ENCODE results near the gene PEMT. TPM values are rescaled to one million over a fixed set of nuclear protein-coding genes. Genes with fewer than 3 reads are reported as not detected.
"Not testable (repeated sequence)": the region's sequence is repeated elsewhere in the genome, so short reads cannot be mapped to it uniquely, and the experiment has no call there.

PEMT gene
- total RNA-seq, 1 experiment from 2014 or later: 62.5 TPM

GRCh38 chr17:17485420-17485819 lies 106.1 kb downstream of the PEMT start:
- Histone ChIP-seq H3K27me3 (no peaks in the 10 kb centered on the region), H3K4me3 (no peak overlapping the region), H3K4me1 (no peaks in the 10 kb centered on the region), H3K36me3 (peaks cover 86% of the 10 kb centered on the region), H3K27ac (no peak overlapping the region), H3K9me3 (replicated peaks) (no peaks in the 10 kb centered on the region)
- no peak for DNase-seq

- H3K27ac ChIP-seq: no peak overlapping the region
- H3K36me3 ChIP-seq: peaks cover 81% of the 10 kb centered on the region
- no peaks in the 10 kb centered on the region for H3K4me1 ChIP-seq
- H3K27me3 ChIP-seq: no peaks in the 10 kb centered on the region
- DNase-seq: no peak
- no peaks in the 10 kb centered on the region for H3K9me3 ChIP-seq (replicated peaks)
- no peak overlapping the region for H3K4me3 ChIP-seq
Observed at GRCh38 chr17:17484451-17484899, 107.0 kb downstream of the PEMT start.

GRCh38 chr17:17481860-17482259 lies 109.6 kb downstream of the PEMT start:
- no peak overlapping the region for H3K27ac ChIP-seq

GRCh38 chr17:17480593-17481148 lies 110.8 kb downstream of the PEMT start:
- no peak overlapping the region for H3K27ac ChIP-seq
- H3K27me3 ChIP-seq: no peaks in the 10 kb centered on the region
- no peaks in the 10 kb centered on the region for H3K9me3 ChIP-seq (replicated peaks)
- no peak overlapping the region for H3K4me3 ChIP-seq
- DNase-seq: no peak
- H3K36me3 ChIP-seq: peaks cover 59% of the 10 kb centered on the region
- peaks cover 14% of the 10 kb centered on the region for H3K4me1 ChIP-seq

More at GRCh38 chr17:17481860-17482259, 109.6 kb downstream of the PEMT start:
- peaks cover 14% of the 10 kb centered on the region for H3K4me1 ChIP-seq
- no peaks in the 10 kb centered on the region for H3K9me3 ChIP-seq (replicated peaks)
- no peak for DNase-seq
- H3K4me3 ChIP-seq: no peak overlapping the region
- H3K27me3 ChIP-seq: no peaks in the 10 kb centered on the region
- H3K36me3 ChIP-seq: peaks cover 66% of the 10 kb centered on the region

- Histone ChIP-seq H3K27me3 (no peaks in the 10 kb centered on the region), H3K36me3 (peaks cover 44% of the 10 kb centered on the region)
Observed at GRCh38 chr17:17479209-17479608, 112.3 kb downstream of the PEMT start.

GRCh38 chr17:17476865-17477467 lies 114.5 kb downstream of the PEMT start, which contains the start of gene MED9:
TSS of gene MED9 (plus strand) at chr17:17477000. CDS start at chr17:17477042, 42 bp downstream.
- peak within 1 kb of the TSS; percentile 87 for H3K27ac ChIP-seq
- DNase-seq: peak; percentile 100
- peak within 1 kb of the TSS; percentile 96 for H3K4me3 ChIP-seq
- H3K9me3 ChIP-seq (replicated peaks): no peaks in the 10 kb centered on the region
- no peaks in the 10 kb centered on the region for H3K27me3 ChIP-seq
- H3K4me1 ChIP-seq: peaks cover 26% of the 10 kb centered on the region
- H3K36me3 ChIP-seq: peaks cover 24% of the 10 kb centered on the region

More at GRCh38 chr17:17479209-17479608, 112.3 kb downstream of the PEMT start:
- H3K27ac ChIP-seq: no peak overlapping the region
- H3K4me1 ChIP-seq: peaks cover 21% of the 10 kb centered on the region
- DNase-seq: no peak
- H3K4me3 ChIP-seq: no peak overlapping the region
- no peaks in the 10 kb centered on the region for H3K9me3 ChIP-seq (replicated peaks)

GRCh38 chr17:17474341-17474740 lies 117.2 kb downstream of the PEMT start:
- Histone ChIP-seq H3K4me3 (no peak overlapping the region), H3K27ac (no peak overlapping the region), H3K27me3 (no peaks in the 10 kb centered on the region), H3K4me1 (peaks cover 27% of the 10 kb centered on the region), H3K36me3 (peaks cover 9% of the 10 kb centered on the region), H3K9me3 (replicated peaks) (no peaks in the 10 kb centered on the region)
- DNase-seq: peak in 1 of 2 experiments; percentile 68

GRCh38 chr17:17472333-17472920 lies 119.1 kb downstream of the PEMT start:
- Histone ChIP-seq H3K4me3 (no peak overlapping the region), H3K27ac (no peak overlapping the region), H3K27me3 (no peaks in the 10 kb centered on the region), H3K9me3 (replicated peaks) (no peaks in the 10 kb centered on the region), H3K4me1 (peaks cover 27% of the 10 kb centered on the region), H3K36me3 (no peaks in the 10 kb centered on the region)
- peak in 1 of 2 experiments; percentile 53 for DNase-seq

- Histone ChIP-seq H3K9me3 (replicated peaks) (no peaks in the 10 kb centered on the region), H3K27me3 (no peaks in the 10 kb centered on the region), H3K27ac (no peak overlapping the region), H3K36me3 (no peaks in the 10 kb centered on the region), H3K4me1 (peaks cover 45% of the 10 kb centered on the region), H3K4me3 (no peak overlapping the region)
- DNase-seq: no peak
Observed at GRCh38 chr17:17469996-17470395, 121.5 kb downstream of the PEMT start.

GRCh38 chr17:17469358-17469757 lies 122.2 kb downstream of the PEMT start:
- H3K27me3 ChIP-seq: no peaks in the 10 kb centered on the region
- H3K9me3 ChIP-seq (replicated peaks): no peaks in the 10 kb centered on the region
- peaks cover 40% of the 10 kb centered on the region for H3K4me1 ChIP-seq
- no peak for DNase-seq
- no peak overlapping the region for H3K27ac ChIP-seq
- H3K4me3 ChIP-seq: no peak overlapping the region
- no peaks in the 10 kb centered on the region for H3K36me3 ChIP-seq

GRCh38 chr17:17468217-17469010 lies 123.1 kb downstream of the PEMT start:
- peak in 1 of 2 experiments; percentile 61 for DNase-seq
- Histone ChIP-seq H3K27ac (no peak overlapping the region), H3K27me3 (no peaks in the 10 kb centered on the region), H3K9me3 (replicated peaks) (no peaks in the 10 kb centered on the region), H3K4me1 (peaks cover 37% of the 10 kb centered on the region), H3K4me3 (no peak overlapping the region), H3K36me3 (no peaks in the 10 kb centered on the region)

GRCh38 chr17:17467720-17468119 lies 123.8 kb downstream of the PEMT start:
- Histone ChIP-seq H3K4me3 (no peak overlapping the region), H3K27ac (peak overlapping the region; percentile 37), H3K36me3 (no peaks in the 10 kb centered on the region), H3K9me3 (replicated peaks) (no peaks in the 10 kb centered on the region), H3K27me3 (no peaks in the 10 kb centered on the region), H3K4me1 (peaks cover 37% of the 10 kb centered on the region)
- peak; percentile 65 to 80 for DNase-seq

GRCh38 chr17:17467016-17467415 lies 124.5 kb downstream of the PEMT start:
- Histone ChIP-seq H3K4me3 (no peak overlapping the region), H3K36me3 (no peaks in the 10 kb centered on the region)

GRCh38 chr17:17466511-17466910 lies 125.0 kb downstream of the PEMT start:
- Histone ChIP-seq H3K9me3 (replicated peaks) (no peaks in the 10 kb centered on the region), H3K27ac (peak overlapping the region; percentile 37), H3K27me3 (no peaks in the 10 kb centered on the region)

More at GRCh38 chr17:17467016-17467415, 124.5 kb downstream of the PEMT start:
- Histone ChIP-seq H3K9me3 (replicated peaks) (no peaks in the 10 kb centered on the region), H3K4me1 (peaks cover 41% of the 10 kb centered on the region), H3K27ac (peak overlapping the region; percentile 37), H3K27me3 (no peaks in the 10 kb centered on the region)
- DNase-seq: peak; percentile 85 to 94

GRCh38 chr17:17465878-17466277 lies 125.6 kb downstream of the PEMT start:
- not testable (repeated sequence) for H3K9me3 ChIP-seq (replicated peaks); H3K4me3 ChIP-seq; H3K27me3 ChIP-seq; DNase-seq; H3K36me3 ChIP-seq; H3K27ac ChIP-seq
- H3K4me1 ChIP-seq: peaks cover 44% of the 10 kb centered on the region

More at GRCh38 chr17:17466511-17466910, 125.0 kb downstream of the PEMT start:
- peak in 1 of 2 experiments; percentile 61 for DNase-seq
- Histone ChIP-seq H3K4me1 (peaks cover 44% of the 10 kb centered on the region), H3K4me3 (no peak overlapping the region), H3K36me3 (no peaks in the 10 kb centered on the region)

All from SJCRH30 (cell line).